GM12891 (cell line): ENCODE results near the gene CYGB.

Experiments
- DNase-seq: peaks from one replicate; pipeline ENCODE4 v3.0.0; 2011; ENCODE audit warnings: low spot score; ENCODE audit not compliant: insufficient read length
- FAIRE-seq: peaks from 2 replicates; lab custom pipeline; 2011; peaks lifted over from hg19 to GRCh38; lab: Jason Lieb, UNC
- PAX5 ChIP-seq: IDR thresholded peaks from 2 replicates; pipeline ENCODE4 v1.6.1; 2011; ENCODE audit warnings: low read length, moderate library complexity, mild to moderate bottlenecking; ENCODE audit not compliant: insufficient read depth, severe bottlenecking
- POLR2A ChIP-seq: IDR thresholded peaks from 2 replicates; pipeline ENCODE4 v1.6.1; 2011; ENCODE audit warnings: low read depth, low read length, control low read depth
- POLR2AphosphoS5 ChIP-seq: IDR thresholded peaks from 2 replicates; pipeline ENCODE4 v1.6.1; 2011; ENCODE audit warnings: low read depth, low read length, control low read depth
- POU2F2 ChIP-seq: IDR thresholded peaks from 2 replicates; pipeline ENCODE4 v1.6.1; 2011; ENCODE audit warnings: low read depth, mild to moderate bottlenecking, control low read depth, low read length, moderate library complexity
- SPI1 ChIP-seq: IDR thresholded peaks from 2 replicates; pipeline ENCODE4 v1.6.1; 2011; ENCODE audit warnings: low read depth, low read length, control low read depth
- TAF1 ChIP-seq: IDR thresholded peaks from 2 replicates; pipeline ENCODE4 v1.6.1; 2011; ENCODE audit warnings: low read depth, low read length, control low read depth

The CYGB gene

DNA sequence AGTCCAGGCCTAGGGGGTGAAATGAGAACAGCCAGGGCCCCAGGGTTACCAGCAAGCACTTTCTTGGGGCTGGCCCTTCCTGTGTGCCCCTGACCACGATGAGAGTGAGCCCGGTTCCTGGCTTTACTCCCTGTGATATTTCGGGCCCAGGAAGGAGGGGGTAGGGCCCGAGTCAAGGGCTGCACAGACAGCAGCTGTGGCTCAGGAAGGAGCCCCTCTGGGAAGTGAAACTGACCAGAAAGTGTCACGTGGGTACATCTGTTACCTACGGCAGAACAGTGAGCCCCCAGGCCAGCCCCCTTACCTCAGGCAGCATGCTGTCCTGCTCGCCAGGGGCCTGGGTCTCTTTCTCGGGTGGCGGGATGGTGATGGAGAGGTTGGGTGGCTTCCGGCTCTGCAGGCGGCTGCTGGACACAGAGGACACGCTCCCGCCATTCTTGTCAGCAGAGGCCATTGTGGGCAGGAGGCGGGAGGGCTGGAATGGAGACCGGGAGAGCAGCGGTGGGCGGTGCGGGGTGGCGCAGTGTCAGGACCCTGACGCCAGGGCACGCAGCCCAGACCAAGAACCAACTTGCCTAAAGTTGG, 56.3 kb downstream of the CYGB start:
- peak; percentile 73 for DNase-seq

GRCh38 chr17:76480632-76481031, 56.9 kb downstream of the CYGB start:
- no peak for DNase-seq
- FAIRE-seq = no peak
- TF ChIP-seq POLR2AphosphoS5 = no peak

More for the DNA sequence above, 56.3 kb downstream of the CYGB start:
- peak; percentile 99 for FAIRE-seq
- TF ChIP-seq POLR2A = no peak
- peak; percentile 51; the same call in 1 of the 2 replicates for TF ChIP-seq TAF1
- TF ChIP-seq POU2F2 = peak; percentile 68; the same call in 1 of the 2 replicates
- no peak for TF ChIP-seq PAX5
- TF ChIP-seq POLR2AphosphoS5 = no peak
- TF ChIP-seq SPI1 = peak; percentile 89

DNA sequence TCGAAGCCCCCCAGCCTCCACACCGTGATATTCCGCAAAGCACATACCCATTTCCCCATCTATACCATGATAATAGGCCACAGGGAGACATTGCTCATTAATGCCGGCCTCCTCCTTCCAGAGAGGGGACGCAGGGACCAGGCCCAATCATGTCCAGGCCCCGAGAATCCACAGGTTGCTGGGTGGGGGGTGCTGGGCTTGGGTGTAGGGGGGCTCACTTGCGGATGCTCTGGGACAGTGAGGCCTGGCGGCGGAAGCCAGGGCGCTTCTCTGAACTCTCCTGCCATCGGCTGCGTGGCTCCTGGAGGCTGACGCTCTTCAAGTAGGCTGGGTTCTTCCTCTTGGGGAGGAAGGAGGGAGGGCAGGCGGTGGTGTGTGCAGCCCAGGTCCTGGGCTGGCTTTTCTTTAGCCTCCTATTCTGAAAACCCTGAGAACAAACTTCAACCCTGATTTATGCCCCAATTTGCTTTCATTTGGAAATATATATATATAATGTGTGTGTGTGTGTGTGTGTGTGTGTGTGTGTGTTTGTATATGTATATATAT, 57.9 kb downstream of the CYGB start:
- FAIRE-seq (peak; percentile 52), DNase-seq (no peak)
- no peak for TF ChIP-seq PAX5
- no peak for TF ChIP-seq POU2F2
- TF ChIP-seq SPI1 = no peak
- no peak for TF ChIP-seq POLR2AphosphoS5

- no peak for DNase-seq
- FAIRE-seq = no peak
- TF ChIP-seq POLR2AphosphoS5 (no peak), SPI1 (no peak), PAX5 (no peak), POU2F2 (no peak), TAF1 (no peak), POLR2A (no peak)
Observed at GRCh38 chr17:76478730-76479514, 58.6 kb downstream of the CYGB start.

DNA sequence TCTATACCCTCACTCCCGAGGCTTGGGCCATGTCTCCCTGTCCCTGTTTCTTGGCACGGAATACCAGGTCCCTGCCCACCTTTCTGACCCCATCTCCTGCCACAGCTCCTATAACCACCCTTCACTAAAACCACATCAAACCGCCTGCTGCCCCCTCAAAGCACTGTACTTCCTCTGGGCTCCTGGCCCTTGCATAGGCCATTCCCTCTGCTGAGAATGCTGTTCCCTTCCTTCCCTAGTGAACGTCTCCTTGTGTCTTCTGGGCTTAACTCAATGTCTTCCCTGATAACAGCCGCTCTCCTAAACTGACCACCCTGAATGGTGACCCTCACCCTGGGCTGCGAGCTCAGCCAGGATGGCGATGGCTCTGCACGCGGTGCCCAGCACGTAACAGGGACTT, 59.4 kb downstream of the CYGB start:
- FAIRE-seq (no peak), DNase-seq (no peak)

DNA sequence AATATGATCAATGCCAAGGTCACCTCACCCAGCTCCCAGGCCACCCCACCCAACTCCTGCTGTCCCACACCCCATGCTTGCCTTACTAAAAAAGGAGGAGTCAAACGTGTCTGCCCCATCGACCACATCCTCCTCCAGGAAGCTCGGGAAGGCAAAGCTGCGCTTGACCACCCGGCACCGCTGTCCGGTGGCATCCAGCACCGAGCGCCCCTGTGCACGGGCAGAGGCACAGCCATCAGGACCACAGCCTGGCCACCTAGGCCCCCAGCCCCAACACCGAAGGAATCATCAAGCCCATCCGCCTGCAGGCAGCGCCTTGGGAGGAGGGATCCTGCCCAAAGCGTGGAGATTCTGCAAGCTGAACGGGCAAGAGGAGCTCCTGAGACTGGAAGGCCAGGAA, 59.9 kb downstream of the CYGB start:
- no peak for FAIRE-seq
- no peak for TF ChIP-seq TAF1
- no peak for TF ChIP-seq SPI1
- no peak for TF ChIP-seq POLR2A
- TF ChIP-seq PAX5 = no peak
- no peak for TF ChIP-seq POLR2AphosphoS5
- TF ChIP-seq POU2F2 = no peak

More for the DNA sequence above, 59.4 kb downstream of the CYGB start:
- no peak for TF ChIP-seq POU2F2
- no peak for TF ChIP-seq PAX5
- no peak for TF ChIP-seq TAF1
- no peak for TF ChIP-seq POLR2A
- no peak for TF ChIP-seq POLR2AphosphoS5
- TF ChIP-seq SPI1 = no peak

More for the DNA sequence above, 59.9 kb downstream of the CYGB start:
- no peak for DNase-seq
